Retinal pigment epithelial cell (primary cell): ENCODE measurements around the gene USP17L27.
"Not testable (repeated sequence)": the region's sequence is repeated elsewhere in the genome, so short reads cannot be mapped to it uniquely, and the experiment has no call there.

Experiments
- DNase-seq: peaks from one replicate; pipeline ENCODE4 v3.0.0-alpha.2; 2010; ENCODE audit warnings: low read depth
- H3K4me3 ChIP-seq: 2 replicates; pipeline ENCODE4 v1.5.1; 2011; ENCODE audit warnings: mild to moderate bottlenecking, low read length, control low read depth, moderate library complexity
- CTCF ChIP-seq: conservative IDR thresholded peaks from 2 replicates; pipeline ENCODE4 v1.5.1; 2011; ENCODE audit warnings: low read depth, low read length, control low read depth, inconsistent platforms

USP17L27 gene

GRCh38 chr4:9343848-9344247, at the start of gene USP17L27:
USP17L27 (plus strand) TSS chr4:9344148; CDS start chr4:9344148, 0 bp downstream.
- not testable (repeated sequence) for DNase-seq, H3K4me3 ChIP-seq

GRCh38 chr4:9324191-9324590, 19.8 kb upstream of the USP17L27 start:
- H3K4me3 ChIP-seq, DNase-seq: not testable (repeated sequence)

GRCh38 chr4:9324865-9325264, 19.1 kb upstream of the USP17L27 start, which contains the start of gene USP17L24:
USP17L24 (plus strand) TSS chr4:9325165; CDS start chr4:9325165, 0 bp downstream.
- DNase-seq, H3K4me3 ChIP-seq: not testable (repeated sequence)

GRCh38 chr4:9329611-9330010, 14.3 kb upstream of the USP17L27 start, which contains the start of gene USP17L25:
USP17L25 (plus strand) TSS chr4:9329911; CDS start chr4:9329911, 0 bp downstream.
- not testable (repeated sequence) for H3K4me3 ChIP-seq, DNase-seq

GRCh38 chr4:9334358-9334757, 9.6 kb upstream of the USP17L27 start, which contains the start of gene USP17L26:
USP17L26 (plus strand) TSS chr4:9334658; CDS start chr4:9334658, 0 bp downstream.
- DNase-seq: not testable (repeated sequence)

GRCh38 chr4:9339103-9339502, 4.8 kb upstream of the USP17L27 start, which contains the start of gene USP17L5:
USP17L5 (plus strand) TSS chr4:9339403; CDS start chr4:9339403, 0 bp downstream.
- H3K4me3 ChIP-seq, DNase-seq: not testable (repeated sequence)

More at GRCh38 chr4:9334358-9334757, 9.6 kb upstream of the USP17L27 start, which contains the start of gene USP17L26:
- H3K4me3 ChIP-seq: not testable (repeated sequence)

GRCh38 chr4:9348593-9348992, 4.6 kb downstream of the USP17L27 start, which contains the start of gene USP17L28:
USP17L28 (plus strand) TSS chr4:9348893; CDS start chr4:9348893, 0 bp downstream.
- not testable (repeated sequence) for DNase-seq, H3K4me3 ChIP-seq

GRCh38 chr4:9350866-9351265, 6.9 kb downstream of the USP17L27 start:
- DNase-seq, H3K4me3 ChIP-seq: not testable (repeated sequence)

GRCh38 chr4:9353338-9353737, 9.4 kb downstream of the USP17L27 start, which contains the start of gene USP17L29:
USP17L29 (plus strand) TSS chr4:9353638; CDS start chr4:9353638, 0 bp downstream.
- not testable (repeated sequence) for DNase-seq

GRCh38 chr4:9362829-9363228, 18.9 kb downstream of the USP17L27 start, which contains the start of gene USP17L30:
USP17L30 (plus strand) TSS chr4:9363129; CDS start chr4:9363129, 0 bp downstream.
- not testable (repeated sequence) for DNase-seq, H3K4me3 ChIP-seq

More at GRCh38 chr4:9353338-9353737, 9.4 kb downstream of the USP17L27 start, which contains the start of gene USP17L29:
- not testable (repeated sequence) for H3K4me3 ChIP-seq

GRCh38 chr4:9379881-9380280, 35.9 kb downstream of the USP17L27 start:
- not testable (repeated sequence) for H3K4me3 ChIP-seq, DNase-seq

- peak; percentile 22 for TF ChIP-seq CTCF
- peak overlapping the region; percentile 21 for H3K4me3 ChIP-seq
These were observed 37.1 kb downstream of the USP17L27 start for GRCh38 chr4:9381012-9381534.

GRCh38 chr4:9384126-9384525, 40.2 kb downstream of the USP17L27 start:
- DNase-seq: no peak
- H3K4me3 ChIP-seq: no peak overlapping the region
- no peak for TF ChIP-seq CTCF

More at GRCh38 chr4:9381012-9381534, 37.1 kb downstream of the USP17L27 start:
- not testable (repeated sequence) for DNase-seq

GRCh38 chr4:9389001-9389400, 45.1 kb downstream of the USP17L27 start:
- not testable (repeated sequence) for H3K4me3 ChIP-seq, DNase-seq
